ENCODE data around the gene GRK6.

DNA sequence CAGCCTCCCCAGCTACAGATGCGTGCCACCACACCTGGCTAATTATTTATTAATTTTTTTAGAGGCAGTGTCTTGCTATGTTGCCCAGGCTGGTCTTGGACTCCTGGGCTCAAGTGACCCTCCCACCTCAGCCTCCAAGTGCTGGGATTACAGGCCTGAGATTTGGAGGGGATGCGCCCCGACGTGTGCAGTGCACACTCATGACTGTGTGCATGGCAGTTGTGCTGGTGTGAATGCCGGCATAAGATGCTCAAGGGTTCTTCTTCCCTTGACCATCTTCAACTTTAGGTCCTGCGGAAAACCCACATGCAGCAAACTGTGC, 45.7 kb upstream of the GRK6 start:
- TF ChIP-seq, protein P1, sequence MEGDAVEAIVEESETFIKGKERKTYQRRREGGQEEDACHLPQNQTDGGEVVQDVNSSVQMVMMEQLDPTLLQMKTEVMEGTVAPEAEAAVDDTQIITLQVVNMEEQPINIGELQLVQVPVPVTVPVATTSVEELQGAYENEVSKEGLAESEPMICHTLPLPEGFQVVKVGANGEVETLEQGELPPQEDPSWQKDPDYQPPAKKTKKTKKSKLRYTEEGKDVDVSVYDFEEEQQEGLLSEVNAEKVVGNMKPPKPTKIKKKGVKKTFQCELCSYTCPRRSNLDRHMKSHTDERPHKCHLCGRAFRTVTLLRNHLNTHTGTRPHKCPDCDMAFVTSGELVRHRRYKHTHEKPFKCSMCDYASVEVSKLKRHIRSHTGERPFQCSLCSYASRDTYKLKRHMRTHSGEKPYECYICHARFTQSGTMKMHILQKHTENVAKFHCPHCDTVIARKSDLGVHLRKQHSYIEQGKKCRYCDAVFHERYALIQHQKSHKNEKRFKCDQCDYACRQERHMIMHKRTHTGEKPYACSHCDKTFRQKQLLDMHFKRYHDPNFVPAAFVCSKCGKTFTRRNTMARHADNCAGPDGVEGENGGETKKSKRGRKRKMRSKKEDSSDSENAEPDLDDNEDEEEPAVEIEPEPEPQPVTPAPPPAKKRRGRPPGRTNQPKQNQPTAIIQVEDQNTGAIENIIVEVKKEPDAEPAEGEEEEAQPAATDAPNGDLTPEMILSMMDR (IDR thresholded peaks at IDR 0.05; ENCODE audit: low read length): no peak
- no peak for TF ChIP-seq EZH2 (optimal IDR thresholded peaks at IDR 0.05; ENCODE audit: low read depth, low read length)
